GM21423 (cell line): ENCODE data around the gene CDH15.
"Not testable (repeated sequence)": the region's sequence is repeated elsewhere in the genome, so short reads cannot be mapped to it uniquely, and the experiment has no call there.

Experiments
- ATAC-seq: cut with Tn5 transposase; IDR thresholded peaks from one replicate; pipeline ENCODE4 v1.9.1; 2021; ENCODE audit warnings: mild to moderate bottlenecking, moderate library complexity; ENCODE audit not compliant: unreplicated experiment

Gene CDH15

GRCh38 chr16:89187032-89187769 is 15.7 kb downstream of the CDH15 start:
- ATAC-seq = no peak

- no peak for ATAC-seq
These were observed 16.3 kb downstream of the CDH15 start for GRCh38 chr16:89187770-89188392.

GRCh38 chr16:89188471-89189357 is 17.2 kb downstream of the CDH15 start:
- ATAC-seq = not testable (repeated sequence)

- no peak for ATAC-seq
These were observed 17.9 kb downstream of the CDH15 start for GRCh38 chr16:89189358-89190025.

- no peak for ATAC-seq
These were observed 18.8 kb downstream of the CDH15 start for GRCh38 chr16:89190150-89190958.

GRCh38 chr16:89191033-89191900 is 19.7 kb downstream of the CDH15 start:
- ATAC-seq = no peak

- ATAC-seq = no peak
These were observed 20.3 kb downstream of the CDH15 start for GRCh38 chr16:89191901-89192185.

- ATAC-seq = not testable (repeated sequence)
These were observed 20.8 kb downstream of the CDH15 start for GRCh38 chr16:89192186-89192955.

- no peak for ATAC-seq
These were observed 21.5 kb downstream of the CDH15 start for GRCh38 chr16:89192956-89193575.

GRCh38 chr16:89193576-89194293 is 22.2 kb downstream of the CDH15 start:
- no peak for ATAC-seq

- no peak for ATAC-seq
These were observed 23.1 kb downstream of the CDH15 start for GRCh38 chr16:89194340-89195311.

- no peak for ATAC-seq
These were observed 24.1 kb downstream of the CDH15 start for GRCh38 chr16:89195521-89196171.

- ATAC-seq = no peak
These were observed 25.6 kb downstream of the CDH15 start for GRCh38 chr16:89197033-89197632.

GRCh38 chr16:89197633-89198416 is 26.3 kb downstream of the CDH15 start:
- ATAC-seq = no peak
